Measurements from ENCODE around the gene HP1BP3. TPM values are rescaled to one million over a fixed set of nuclear protein-coding genes. Genes with fewer than 3 reads are reported as not detected.

The HP1BP3 gene
- total RNA-seq, 1 donor = 258 TPM

DNA sequence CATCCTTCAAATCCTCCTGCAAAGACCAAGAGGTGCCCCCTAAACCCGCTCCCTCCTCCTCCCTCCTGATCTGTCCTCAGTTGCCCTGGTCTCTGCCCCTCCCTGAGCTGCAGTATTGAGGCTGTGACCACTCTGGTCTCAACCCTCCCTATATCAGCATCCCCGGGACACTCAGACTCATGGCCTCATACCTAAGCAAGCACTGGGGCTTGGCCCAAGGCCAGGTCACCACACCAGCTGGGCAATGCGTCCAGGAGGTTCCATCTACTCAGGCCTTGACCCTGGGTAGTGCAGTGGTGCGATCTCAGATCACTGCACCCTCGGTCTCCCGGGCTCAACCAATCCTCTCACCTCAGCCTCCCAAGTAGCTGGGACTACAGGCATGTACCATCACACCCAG lies 79.0 kb downstream of the HP1BP3 start:
- no peak for DNase-seq (ENCODE audit: low read depth)
- TF ChIP-seq, protein P1, sequence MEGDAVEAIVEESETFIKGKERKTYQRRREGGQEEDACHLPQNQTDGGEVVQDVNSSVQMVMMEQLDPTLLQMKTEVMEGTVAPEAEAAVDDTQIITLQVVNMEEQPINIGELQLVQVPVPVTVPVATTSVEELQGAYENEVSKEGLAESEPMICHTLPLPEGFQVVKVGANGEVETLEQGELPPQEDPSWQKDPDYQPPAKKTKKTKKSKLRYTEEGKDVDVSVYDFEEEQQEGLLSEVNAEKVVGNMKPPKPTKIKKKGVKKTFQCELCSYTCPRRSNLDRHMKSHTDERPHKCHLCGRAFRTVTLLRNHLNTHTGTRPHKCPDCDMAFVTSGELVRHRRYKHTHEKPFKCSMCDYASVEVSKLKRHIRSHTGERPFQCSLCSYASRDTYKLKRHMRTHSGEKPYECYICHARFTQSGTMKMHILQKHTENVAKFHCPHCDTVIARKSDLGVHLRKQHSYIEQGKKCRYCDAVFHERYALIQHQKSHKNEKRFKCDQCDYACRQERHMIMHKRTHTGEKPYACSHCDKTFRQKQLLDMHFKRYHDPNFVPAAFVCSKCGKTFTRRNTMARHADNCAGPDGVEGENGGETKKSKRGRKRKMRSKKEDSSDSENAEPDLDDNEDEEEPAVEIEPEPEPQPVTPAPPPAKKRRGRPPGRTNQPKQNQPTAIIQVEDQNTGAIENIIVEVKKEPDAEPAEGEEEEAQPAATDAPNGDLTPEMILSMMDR (IDR thresholded peaks at IDR 0.05; ENCODE audit: insufficient read depth, low read depth, low read length) = no peak
- no peak overlapping the region for H3K4me3 ChIP-seq (ENCODE audit: low read depth, low read length)

GRCh38 chr1:20706841-20707240 lies 80.3 kb downstream of the HP1BP3 start:
- TF ChIP-seq, protein P1 (IDR thresholded peaks at IDR 0.05; ENCODE audit: insufficient read depth, low read depth, low read length) = no peak
- H3K4me3 ChIP-seq (ENCODE audit: low read depth, low read length) = no peak overlapping the region
- no peak for DNase-seq (ENCODE audit: low read depth)

- DNase-seq (ENCODE audit: low read depth) = no peak
- TF ChIP-seq, protein P1 (IDR thresholded peaks at IDR 0.05; ENCODE audit: insufficient read depth, low read depth, low read length) = no peak
- H3K4me3 ChIP-seq (ENCODE audit: low read depth, low read length) = no peak overlapping the region
Measured at GRCh38 chr1:20705203-20705755, 81.8 kb downstream of the HP1BP3 start.

GRCh38 chr1:20704390-20705202 lies 82.5 kb downstream of the HP1BP3 start:
- no peak overlapping the region for H3K4me3 ChIP-seq (ENCODE audit: low read depth, low read length)
- TF ChIP-seq, protein P1 (IDR thresholded peaks at IDR 0.05; ENCODE audit: insufficient read depth, low read depth, low read length) = no peak
- DNase-seq (ENCODE audit: low read depth) = no peak

DNA sequence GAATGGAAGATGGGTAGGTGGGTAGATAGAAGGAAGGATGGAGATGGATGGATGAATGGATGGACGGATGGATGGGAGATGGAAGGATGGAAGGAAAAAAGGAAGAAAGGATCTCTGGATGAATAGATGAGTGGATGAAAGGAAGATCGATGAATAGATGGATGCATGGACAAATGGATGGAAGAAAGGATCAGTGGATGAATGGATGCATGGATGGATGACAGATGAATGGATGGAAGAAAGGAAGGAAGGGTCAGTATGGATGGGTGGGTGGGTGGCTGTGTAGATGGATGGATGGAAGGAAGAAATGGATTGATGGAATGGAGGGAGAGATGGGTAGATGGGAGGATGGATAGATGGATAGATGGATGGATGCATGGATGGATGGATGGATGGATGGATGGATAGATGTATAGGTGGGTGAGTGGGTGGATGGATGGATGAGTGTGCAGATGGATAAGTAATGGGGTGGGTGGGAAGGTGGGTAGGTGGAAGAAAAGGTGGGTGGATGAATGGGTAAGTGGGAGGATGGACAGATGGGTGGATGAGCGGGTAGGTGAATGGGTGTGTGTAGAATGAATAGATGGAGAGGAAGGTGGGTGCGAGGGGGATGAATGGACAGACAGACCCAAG lies 83.9 kb downstream of the HP1BP3 start:
- TF ChIP-seq, protein P1 (IDR thresholded peaks at IDR 0.05; ENCODE audit: insufficient read depth, low read depth, low read length) = no peak
- no peak for DNase-seq (ENCODE audit: low read depth)
- H3K4me3 ChIP-seq (ENCODE audit: low read depth, low read length) = no peak overlapping the region

GRCh38 chr1:20702416-20702815 lies 84.7 kb downstream of the HP1BP3 start:
- TF ChIP-seq, protein P1 (IDR thresholded peaks at IDR 0.05; ENCODE audit: insufficient read depth, low read depth, low read length) = peak; percentile 64
- no peak overlapping the region for H3K4me3 ChIP-seq (ENCODE audit: low read depth, low read length)
- peak; percentile 34 for DNase-seq (ENCODE audit: low read depth)
